Osteoblast (primary cell): ENCODE results near the gene GDF2. TPM values are rescaled to one million over a fixed set of nuclear protein-coding genes. Genes with fewer than 3 reads are reported as not detected.
A peak's percentile ranks its signal among the peaks of the same experiment; 100 is the strongest.

Source experiments
- DNase-seq: peaks from one replicate; pipeline ENCODE4 v3.0.0; 2011; ENCODE audit warnings: low spot score, mixed read lengths; ENCODE audit not compliant: insufficient read length; ENCODE audit errors: missing footprints
- H2AFZ ChIP-seq: 2 replicates; pipeline ENCODE4 v1.6.0; 2011; ENCODE audit warnings: mild to moderate bottlenecking, low read length
- H3K27ac ChIP-seq: 2 replicates; pipeline ENCODE4 v1.5.1; 2011; ENCODE audit warnings: mild to moderate bottlenecking, low read depth, low read length, moderate library complexity
- H3K27me3 ChIP-seq: 2 replicates; pipeline ENCODE4 v1.6.0; 2012; ENCODE audit warnings: mild to moderate bottlenecking, control low read depth, inconsistent platforms, low read length, moderate library complexity; ENCODE audit not compliant: insufficient read depth
- H3K36me3 ChIP-seq: 2 replicates; pipeline ENCODE4 v1.5.1; 2011; ENCODE audit warnings: mild to moderate bottlenecking, low read length, control low read depth, moderate library complexity; ENCODE audit not compliant: insufficient read depth
- H3K4me1 ChIP-seq: 2 replicates; pipeline ENCODE4 v1.5.1; 2011; ENCODE audit warnings: mild to moderate bottlenecking, low read length, control low read depth, moderate library complexity; ENCODE audit not compliant: insufficient read depth
- H3K4me2 ChIP-seq: 2 replicates; pipeline ENCODE4 v1.6.0; 2011; ENCODE audit warnings: mild to moderate bottlenecking, low read length; ENCODE audit not compliant: insufficient read depth
- H3K4me3 ChIP-seq: fragments of 200-600 bp; sonication (generic); 3 replicates; pipeline ENCODE4 v1.5.1; 2012; ENCODE audit warnings: mild to moderate bottlenecking, low read length, inconsistent platforms; ENCODE audit not compliant: insufficient read depth
- H3K79me2 ChIP-seq: 2 replicates; pipeline ENCODE4 v1.6.0; 2012; ENCODE audit warnings: mild to moderate bottlenecking, low read length, control low read depth, inconsistent platforms; ENCODE audit not compliant: insufficient read depth
- H3K9me3 ChIP-seq: 2 replicates; pipeline ENCODE4 v1.5.1; 2011; ENCODE audit warnings: low read depth, low read length, control low read depth
- H4K20me1 ChIP-seq: 2 replicates; pipeline ENCODE4 v1.6.0; 2012; ENCODE audit warnings: mild to moderate bottlenecking, low read length, control low read depth; ENCODE audit not compliant: insufficient read depth
- CTCF ChIP-seq: IDR thresholded peaks from 2 replicates; pipeline ENCODE4 v1.5.1; 2011; ENCODE audit warnings: mild to moderate bottlenecking, low read depth, low read length, moderate library complexity; ENCODE audit errors: extremely low read depth
- total RNA-seq: library from RNA; depleted of rRNA; stranded (reverse); fragments of >200 nt; gene quantifications from 2 replicates; pipeline ENCODE4 v1.2.3, GENCODE V29; 2012

GDF2 gene
- total RNA-seq, 1 donor = not detected

- H4K20me1 ChIP-seq = no peaks in the 10 kb centered on the region
- no peak overlapping the region for H3K4me2 ChIP-seq
- peak; percentile 71 for DNase-seq
- no peak overlapping the region for H2AFZ ChIP-seq
- no peaks in the 10 kb centered on the region for H3K4me1 ChIP-seq
- peaks cover 13% of the 10 kb centered on the region for H3K27me3 ChIP-seq
- H3K9me3 ChIP-seq = no peaks in the 10 kb centered on the region
- no peaks in the 10 kb centered on the region for H3K79me2 ChIP-seq
- H3K36me3 ChIP-seq = no peaks in the 10 kb centered on the region
- no peak overlapping the region for H3K27ac ChIP-seq
- H3K4me3 ChIP-seq = no peak overlapping the region
- no peak for TF ChIP-seq CTCF
These were observed 26.6 kb downstream of the GDF2 start for GRCh38 chr10:47348661-47349470.

- H3K4me3 ChIP-seq = no peak overlapping the region
- no peaks in the 10 kb centered on the region for H3K9me3 ChIP-seq
- no peaks in the 10 kb centered on the region for H3K79me2 ChIP-seq
- H3K27ac ChIP-seq = no peak overlapping the region
- no peak for TF ChIP-seq CTCF
- peaks cover 11% of the 10 kb centered on the region for H3K27me3 ChIP-seq
- no peaks in the 10 kb centered on the region for H3K4me1 ChIP-seq
- H2AFZ ChIP-seq = no peak overlapping the region
- no peak overlapping the region for H3K4me2 ChIP-seq
- DNase-seq = peak; percentile 61
- H3K36me3 ChIP-seq = no peaks in the 10 kb centered on the region
- no peaks in the 10 kb centered on the region for H4K20me1 ChIP-seq
These were observed 27.3 kb downstream of the GDF2 start for GRCh38 chr10:47349516-47349915.

- no peaks in the 10 kb centered on the region for H3K79me2 ChIP-seq
- no peak for TF ChIP-seq CTCF
These were observed 27.7 kb downstream of the GDF2 start for GRCh38 chr10:47349941-47350371.

More at GRCh38 chr10:47349941-47350371, 27.7 kb downstream of the GDF2 start:
- H2AFZ ChIP-seq = no peak overlapping the region
- H3K27me3 ChIP-seq = peaks cover 6% of the 10 kb centered on the region
- no peak overlapping the region for H3K27ac ChIP-seq
- H3K9me3 ChIP-seq = no peaks in the 10 kb centered on the region
- H3K4me2 ChIP-seq = no peak overlapping the region
- peak; percentile 62 for DNase-seq
- no peak overlapping the region for H3K4me3 ChIP-seq
- H3K4me1 ChIP-seq = no peaks in the 10 kb centered on the region
- no peaks in the 10 kb centered on the region for H3K36me3 ChIP-seq
- no peaks in the 10 kb centered on the region for H4K20me1 ChIP-seq
